Measurements from ENCODE around the gene ISL2. TPM values are rescaled to one million over a fixed set of nuclear protein-coding genes. Genes with fewer than 3 reads are reported as not detected.

Gene ISL2
- total RNA-seq, 1 experiment from 2014 or later: 0.15 TPM

DNA sequence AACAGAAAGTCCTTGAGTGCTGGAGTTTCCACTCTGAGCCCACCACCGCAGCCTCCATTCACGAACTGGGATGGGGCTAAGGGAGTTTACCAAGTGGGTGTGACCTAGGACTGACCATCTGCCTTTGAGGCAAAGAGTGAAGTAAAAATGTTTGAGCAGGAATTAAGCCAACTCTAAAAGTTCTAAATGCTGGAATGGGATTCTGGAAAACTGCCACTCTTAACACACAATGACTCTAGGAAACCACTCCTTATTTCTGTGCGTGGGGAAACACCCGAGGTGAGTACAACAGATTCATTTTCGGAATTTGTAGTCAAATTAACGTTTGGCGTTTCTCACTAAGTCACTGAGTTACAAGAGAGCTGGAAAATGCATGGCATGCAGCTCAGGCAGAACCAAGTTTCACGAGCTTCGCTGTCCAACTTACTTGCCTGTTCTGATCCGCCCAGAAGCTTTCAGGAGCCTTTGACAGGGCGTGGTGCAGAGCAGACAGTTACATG, 31.6 kb downstream of the ISL2 start:
- WGBS (ENCODE audit: extremely low coverage, insufficient read length, low lambda C conversion rate): no CpG with 5 or more reads among the region's 11 CpGs
- no peak overlapping the region for H2AFZ ChIP-seq (ENCODE audit: low read length)
- H3K4me3 Mint-ChIP-seq: no peak overlapping the region
- H4K91ac ChIP-seq (ENCODE audit: insufficient read length, low read depth, low read length): no peak overlapping the region
- H3K27me3 ChIP-seq (ENCODE audit: insufficient read depth, low read length): no peaks in the 10 kb centered on the region
- H3K27ac ChIP-seq (ENCODE audit: insufficient read length, low read depth, low read length): no peak overlapping the region
- no peaks in the 10 kb centered on the region for H3K4me1 ChIP-seq (ENCODE audit: insufficient read depth, low read length)
- H3K36me3 Mint-ChIP-seq (ENCODE audit: insufficient read depth in 1 of 3, low read depth in 3 of 3): no peaks in the 10 kb centered on the region
- no peak overlapping the region for H3K4me2 ChIP-seq (ENCODE audit: insufficient read depth, insufficient read length, low read length)
- H3K56ac ChIP-seq (ENCODE audit: insufficient read length, low read depth, low read length): no peak overlapping the region
- no peak overlapping the region for H2AK5ac ChIP-seq (ENCODE audit: insufficient read length, low read length)
- H3K4ac ChIP-seq (ENCODE audit: low read depth, low read length): no peak overlapping the region
- no peak overlapping the region for H2BK120ac ChIP-seq (ENCODE audit: low read depth, low read length, poor library complexity, severe bottlenecking)
- H3K23me2 ChIP-seq (ENCODE audit: insufficient read length, low read depth, low read length, poor library complexity, severe bottlenecking): no peaks in the 10 kb centered on the region
- no peak overlapping the region for H3K27ac Mint-ChIP-seq
- peaks cover 1% of the 10 kb centered on the region; the same call in 1 of the 2 replicates for H3K27me3 Mint-ChIP-seq (ENCODE audit: low read depth)
- DNase-seq: no peak
- TF ChIP-seq, protein P1, sequence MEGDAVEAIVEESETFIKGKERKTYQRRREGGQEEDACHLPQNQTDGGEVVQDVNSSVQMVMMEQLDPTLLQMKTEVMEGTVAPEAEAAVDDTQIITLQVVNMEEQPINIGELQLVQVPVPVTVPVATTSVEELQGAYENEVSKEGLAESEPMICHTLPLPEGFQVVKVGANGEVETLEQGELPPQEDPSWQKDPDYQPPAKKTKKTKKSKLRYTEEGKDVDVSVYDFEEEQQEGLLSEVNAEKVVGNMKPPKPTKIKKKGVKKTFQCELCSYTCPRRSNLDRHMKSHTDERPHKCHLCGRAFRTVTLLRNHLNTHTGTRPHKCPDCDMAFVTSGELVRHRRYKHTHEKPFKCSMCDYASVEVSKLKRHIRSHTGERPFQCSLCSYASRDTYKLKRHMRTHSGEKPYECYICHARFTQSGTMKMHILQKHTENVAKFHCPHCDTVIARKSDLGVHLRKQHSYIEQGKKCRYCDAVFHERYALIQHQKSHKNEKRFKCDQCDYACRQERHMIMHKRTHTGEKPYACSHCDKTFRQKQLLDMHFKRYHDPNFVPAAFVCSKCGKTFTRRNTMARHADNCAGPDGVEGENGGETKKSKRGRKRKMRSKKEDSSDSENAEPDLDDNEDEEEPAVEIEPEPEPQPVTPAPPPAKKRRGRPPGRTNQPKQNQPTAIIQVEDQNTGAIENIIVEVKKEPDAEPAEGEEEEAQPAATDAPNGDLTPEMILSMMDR (conservative IDR thresholded peaks at IDR 0.05): no peak
- no peak overlapping the region for H3K14ac ChIP-seq (ENCODE audit: insufficient read depth, low read length)
- H4K5ac ChIP-seq (ENCODE audit: insufficient read length, low read depth, low read length): no peak overlapping the region
- no peaks in the 10 kb centered on the region for H3K79me1 ChIP-seq (ENCODE audit: insufficient read depth, low read depth, low read length, poor library complexity, severe bottlenecking)
- H3K9ac ChIP-seq (ENCODE audit: extremely low read depth, insufficient read length, low read length): no peak overlapping the region
- no peaks in the 10 kb centered on the region for H3K9me3 Mint-ChIP-seq
- H4K8ac ChIP-seq (replicated peaks; ENCODE audit: insufficient read length, low read depth, low read length): no peak overlapping the region
- H3K23ac ChIP-seq (ENCODE audit: insufficient read length, low read depth, low read length): no peak overlapping the region
- H3K79me2 ChIP-seq (ENCODE audit: insufficient read depth, low read length): no peaks in the 10 kb centered on the region
- H2BK12ac ChIP-seq (ENCODE audit: insufficient read length, low read depth, low read length): no peak overlapping the region
- H3K9me3 ChIP-seq (ENCODE audit: control insufficient read depth, low read depth, low read length): no peaks in the 10 kb centered on the region
- no peaks in the 10 kb centered on the region for H3K4me1 Mint-ChIP-seq
- H2BK15ac ChIP-seq (ENCODE audit: low read depth, low read length): no peak overlapping the region
- no peak overlapping the region for H2BK20ac ChIP-seq (ENCODE audit: low read depth, low read length, poor library complexity, severe bottlenecking)
- no peaks in the 10 kb centered on the region for H4K20me1 ChIP-seq (ENCODE audit: control insufficient read depth, insufficient read depth, insufficient read length)
- H3T11ph ChIP-seq (ENCODE audit: low read length): no peak overlapping the region
- no peak overlapping the region for H2BK5ac ChIP-seq (ENCODE audit: insufficient read length, low read length)
- H3K18ac ChIP-seq (ENCODE audit: insufficient read length, low read depth, low read length): no peak overlapping the region

All from H9 (cell line).